Fibroblast of lung (primary cell): ENCODE data around the gene DOCK8. TPM values are rescaled to one million over a fixed set of nuclear protein-coding genes. Genes with fewer than 3 reads are reported as not detected.

Experiments used
- DNase-seq, 2 donors: peaks; one replicate each; pipeline versions ENCODE4 v3.0.0 to v3.0.0-alpha.2; 2010; ENCODE audit warnings: low read depth in 2 of 2
- H2AFZ ChIP-seq: 2 replicates; pipeline ENCODE4 v1.5.1; 2012; ENCODE audit warnings: low read length, control low read depth, inconsistent platforms
- H3K27ac ChIP-seq: 2 replicates; pipeline ENCODE4 v1.5.1; 2011; ENCODE audit warnings: low read length, control low read depth; ENCODE audit not compliant: insufficient read depth
- H3K27me3 ChIP-seq: 2 replicates; pipeline ENCODE4 v1.5.1; 2011; ENCODE audit warnings: mild to moderate bottlenecking, low read length; ENCODE audit not compliant: control insufficient read depth, insufficient read depth
- H3K36me3 ChIP-seq: 2 replicates; pipeline ENCODE4 v1.5.1; 2011; ENCODE audit warnings: low read length; ENCODE audit not compliant: control insufficient read depth, insufficient read depth
- H3K4me1 ChIP-seq: 2 replicates; pipeline ENCODE4 v1.5.1; 2011; ENCODE audit warnings: low read length; ENCODE audit not compliant: control insufficient read depth, insufficient read depth; ENCODE audit errors: extremely low read depth
- H3K4me2 ChIP-seq: 2 replicates; pipeline ENCODE4 v1.5.1; 2011; ENCODE audit warnings: low read length, control low read depth; ENCODE audit not compliant: insufficient read depth; ENCODE audit errors: extremely low read depth
- H3K4me3 ChIP-seq, 4 experiments: fragments of 200-600 bp in 1 of 4; sonication (generic) in 1 of 4; replicated peaks in 1 of 4; 2 replicates each; pipeline ENCODE4 v1.5.1; 2011 to 2016; ENCODE audit warnings: low read length in 4 of 4, low read depth in 3 of 4, mild to moderate bottlenecking in 3 of 4, control low read depth in 2 of 4, inconsistent platforms in 1 of 4, mixed read lengths in 1 of 4; ENCODE audit not compliant: insufficient read depth in 1 of 4; ENCODE audit errors: control extremely low read depth in 1 of 4
- H3K79me2 ChIP-seq: 2 replicates; pipeline ENCODE4 v1.5.1; 2012; ENCODE audit warnings: mild to moderate bottlenecking, low read length, inconsistent platforms; ENCODE audit not compliant: control insufficient read depth, insufficient read depth
- H3K9ac ChIP-seq: 2 replicates; pipeline ENCODE4 v1.5.1; 2011; ENCODE audit warnings: mild to moderate bottlenecking, low read length, control low read depth; ENCODE audit not compliant: insufficient read depth
- H3K9me3 ChIP-seq: 2 replicates; pipeline ENCODE4 v1.5.1; 2012; ENCODE audit warnings: low read depth, low read length; ENCODE audit not compliant: control insufficient read depth, insufficient read depth
- H4K20me1 ChIP-seq: 2 replicates; pipeline ENCODE4 v1.5.1; 2011; ENCODE audit warnings: low read length; ENCODE audit not compliant: control insufficient read depth, insufficient read depth; ENCODE audit errors: extremely low read depth
- EZH2 ChIP-seq: IDR thresholded peaks from 2 replicates; pipeline ENCODE4 v1.5.1; 2012; ENCODE audit warnings: low read length, control low read depth, mild to moderate bottlenecking; ENCODE audit errors: missing control alignments
- polyA plus RNA-seq, 2 donors: library from polyadenylated mRNA; depleted of rRNA in 1 of 2; stranded (reverse) in 1 of 2; unstranded in 1 of 2; fragments of >200 nt; gene quantifications; 2 replicates each; pipeline ENCODE4 v1.2.1, GENCODE V29; 2011 to 2012; ENCODE audit warnings: missing spikeins in 1 of 2
- total RNA-seq: library from RNA; depleted of rRNA; stranded (reverse); fragments of >200 nt; gene quantifications from 2 replicates; pipeline ENCODE4 v1.2.1, GENCODE V29; 2014
- TF ChIP-seq, protein P1 (sequence below), 2 donors: IDR thresholded peaks in 1 of 2; conservative IDR thresholded peaks in 1 of 2; 1 replicate in 1 of 2; 2 replicates in 1 of 2; pipeline ENCODE4 v1.5.1; 2011 to 2012; ENCODE audit warnings: low read length in 2 of 2, control low read depth in 1 of 2, inconsistent platforms in 1 of 2, low read depth in 1 of 2, mild to moderate bottlenecking in 1 of 2

DOCK8 gene
- total and polyA plus RNA-seq, 2 donors (not counting 1 experiment from before 2014, with no cell fraction given) = under 0.01 TPM; not detected in 1

DNA sequence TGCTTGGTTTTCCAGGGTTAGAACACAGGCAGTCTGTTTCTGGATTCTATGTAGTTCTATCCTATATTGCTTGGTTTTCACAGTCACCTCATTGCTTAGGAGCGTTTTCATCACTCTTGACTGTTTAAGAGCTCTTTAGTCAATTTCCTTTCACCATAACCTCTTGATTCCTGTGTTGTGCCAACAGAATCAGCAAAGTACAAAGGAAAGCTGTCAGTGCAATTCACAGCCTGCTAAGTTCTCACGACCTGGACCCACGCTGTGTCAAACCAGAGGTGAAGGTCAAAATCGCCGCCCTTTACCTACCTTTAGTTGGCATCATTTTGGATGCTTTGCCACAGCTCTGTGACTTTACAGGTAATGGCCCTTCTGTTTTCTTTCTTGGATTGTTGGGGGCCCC, 199.9 kb downstream of the DOCK8 start:
- H3K27ac ChIP-seq = no peak overlapping the region
- H3K4me3 ChIP-seq = no peak overlapping the region
- no peaks in the 10 kb centered on the region for H4K20me1 ChIP-seq
- H3K4me2 ChIP-seq = no peak overlapping the region
- no peaks in the 10 kb centered on the region for H3K36me3 ChIP-seq
- H2AFZ ChIP-seq = no peak overlapping the region
- no peak for DNase-seq
- TF ChIP-seq, protein P1, sequence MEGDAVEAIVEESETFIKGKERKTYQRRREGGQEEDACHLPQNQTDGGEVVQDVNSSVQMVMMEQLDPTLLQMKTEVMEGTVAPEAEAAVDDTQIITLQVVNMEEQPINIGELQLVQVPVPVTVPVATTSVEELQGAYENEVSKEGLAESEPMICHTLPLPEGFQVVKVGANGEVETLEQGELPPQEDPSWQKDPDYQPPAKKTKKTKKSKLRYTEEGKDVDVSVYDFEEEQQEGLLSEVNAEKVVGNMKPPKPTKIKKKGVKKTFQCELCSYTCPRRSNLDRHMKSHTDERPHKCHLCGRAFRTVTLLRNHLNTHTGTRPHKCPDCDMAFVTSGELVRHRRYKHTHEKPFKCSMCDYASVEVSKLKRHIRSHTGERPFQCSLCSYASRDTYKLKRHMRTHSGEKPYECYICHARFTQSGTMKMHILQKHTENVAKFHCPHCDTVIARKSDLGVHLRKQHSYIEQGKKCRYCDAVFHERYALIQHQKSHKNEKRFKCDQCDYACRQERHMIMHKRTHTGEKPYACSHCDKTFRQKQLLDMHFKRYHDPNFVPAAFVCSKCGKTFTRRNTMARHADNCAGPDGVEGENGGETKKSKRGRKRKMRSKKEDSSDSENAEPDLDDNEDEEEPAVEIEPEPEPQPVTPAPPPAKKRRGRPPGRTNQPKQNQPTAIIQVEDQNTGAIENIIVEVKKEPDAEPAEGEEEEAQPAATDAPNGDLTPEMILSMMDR (conservative IDR thresholded peaks at IDR 0.05 in 1 of 2, IDR thresholded peaks at IDR 0.05 in 1 of 2; ENCODE audit: low read depth in 1 of 2, low read length in 2 of 2) = no peak
- TF ChIP-seq EZH2 = no peak
- H3K79me2 ChIP-seq = no peaks in the 10 kb centered on the region
- no peaks in the 10 kb centered on the region for H3K27me3 ChIP-seq
- no peaks in the 10 kb centered on the region for H3K4me1 ChIP-seq
- no peaks in the 10 kb centered on the region for H3K9me3 ChIP-seq
- no peak overlapping the region for H3K9ac ChIP-seq

DNA sequence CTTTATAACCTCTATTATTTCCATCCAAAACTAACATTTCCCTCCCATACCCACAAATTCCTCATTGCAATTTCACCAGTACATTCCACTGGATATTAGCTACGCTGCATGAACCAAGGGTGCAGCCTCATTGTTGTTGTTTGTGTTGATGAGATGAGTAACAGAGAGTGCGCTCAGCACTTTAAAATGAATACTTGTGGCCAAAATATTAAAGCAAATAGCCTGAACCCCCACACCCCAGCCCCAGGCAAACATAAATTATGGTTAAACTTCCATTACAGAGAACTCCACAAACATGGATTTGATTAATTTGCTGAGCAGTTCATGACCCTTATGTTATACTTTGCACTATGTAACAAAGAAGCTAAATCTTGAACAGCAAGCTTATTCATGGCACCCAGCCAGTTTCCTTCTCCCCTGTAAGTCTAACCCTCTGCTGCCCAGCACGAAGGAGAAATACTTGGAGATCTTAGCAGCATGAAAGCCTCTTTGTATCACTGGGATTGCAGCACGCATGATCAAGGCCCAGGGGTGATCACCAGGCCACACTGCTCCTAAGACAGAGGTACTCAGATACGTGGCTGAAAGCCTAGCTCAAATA, 205.0 kb downstream of the DOCK8 start:
- no peaks in the 10 kb centered on the region for H3K9me3 ChIP-seq
- TF ChIP-seq, protein P1 (conservative IDR thresholded peaks at IDR 0.05 in 1 of 2, IDR thresholded peaks at IDR 0.05 in 1 of 2; ENCODE audit: low read depth in 1 of 2, low read length in 2 of 2) = no peak
- TF ChIP-seq EZH2 = no peak
- no peaks in the 10 kb centered on the region for H3K36me3 ChIP-seq
- H2AFZ ChIP-seq = no peak overlapping the region
- no peaks in the 10 kb centered on the region for H3K27me3 ChIP-seq
- no peak overlapping the region for H3K9ac ChIP-seq
- no peaks in the 10 kb centered on the region for H3K79me2 ChIP-seq
- H3K4me1 ChIP-seq = no peaks in the 10 kb centered on the region
- no peak overlapping the region for H3K4me2 ChIP-seq
- H3K27ac ChIP-seq = no peak overlapping the region
- peak in 1 of 2 donors; percentile 84 for DNase-seq
- no peak overlapping the region for H3K4me3 ChIP-seq
- no peaks in the 10 kb centered on the region for H4K20me1 ChIP-seq

DNA sequence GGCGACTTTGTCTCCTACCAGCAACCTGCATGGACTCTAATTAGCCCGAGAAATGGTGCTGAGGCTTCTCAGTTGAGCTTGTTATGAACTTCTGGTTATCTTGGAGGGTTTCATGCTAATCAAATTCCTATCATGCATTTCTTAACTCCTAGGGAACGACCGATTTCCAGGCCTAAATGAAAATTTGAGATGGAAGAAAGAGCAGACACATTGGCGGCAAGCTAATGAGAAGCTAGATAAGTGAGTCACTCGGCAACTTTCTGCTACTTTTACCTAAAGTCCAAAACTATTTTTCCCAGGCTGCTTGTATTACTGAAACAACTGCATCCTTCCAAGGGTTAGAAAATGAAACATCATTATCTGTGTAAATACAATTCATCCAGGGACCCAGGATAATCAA, 207.2 kb downstream of the DOCK8 start:
- Histone ChIP-seq H3K4me2 (no peak overlapping the region), H3K4me3 (no peak overlapping the region), H3K9ac (no peak overlapping the region), H2AFZ (no peak overlapping the region), H3K9me3 (no peaks in the 10 kb centered on the region), H3K79me2 (no peaks in the 10 kb centered on the region), H3K27ac (no peak overlapping the region), H3K27me3 (no peaks in the 10 kb centered on the region), H4K20me1 (no peaks in the 10 kb centered on the region), H3K4me1 (no peaks in the 10 kb centered on the region), H3K36me3 (no peaks in the 10 kb centered on the region)
- no peak for TF ChIP-seq EZH2
- TF ChIP-seq, protein P1 (conservative IDR thresholded peaks at IDR 0.05 in 1 of 2, IDR thresholded peaks at IDR 0.05 in 1 of 2; ENCODE audit: low read depth in 1 of 2, low read length in 2 of 2) = no peak
- peak in 1 of 2 donors; percentile 65 for DNase-seq
